Hepatocyte (in vitro differentiated cells): Measurements from ENCODE around the gene PCGF3.

ENCODE experiments used
- EZH2phosphoT487 ChIP-seq: fragments of 200-600 bp; sonication (generic); IDR thresholded peaks from one replicate; pipeline ENCODE4 v1.6.1; 2018; ENCODE audit warnings: antibody characterized with exemption, mild to moderate bottlenecking, low read depth, moderate library complexity; ENCODE audit not compliant: unreplicated experiment, severe bottlenecking
- TF ChIP-seq, protein P1 (sequence below): fragments of 200-600 bp; sonication (generic); IDR thresholded peaks from 2 replicates; pipeline ENCODE4 v1.5.1; 2016; ENCODE audit warnings: antibody characterized with exemption, mild to moderate bottlenecking; ENCODE audit not compliant: poor library complexity

DNA sequence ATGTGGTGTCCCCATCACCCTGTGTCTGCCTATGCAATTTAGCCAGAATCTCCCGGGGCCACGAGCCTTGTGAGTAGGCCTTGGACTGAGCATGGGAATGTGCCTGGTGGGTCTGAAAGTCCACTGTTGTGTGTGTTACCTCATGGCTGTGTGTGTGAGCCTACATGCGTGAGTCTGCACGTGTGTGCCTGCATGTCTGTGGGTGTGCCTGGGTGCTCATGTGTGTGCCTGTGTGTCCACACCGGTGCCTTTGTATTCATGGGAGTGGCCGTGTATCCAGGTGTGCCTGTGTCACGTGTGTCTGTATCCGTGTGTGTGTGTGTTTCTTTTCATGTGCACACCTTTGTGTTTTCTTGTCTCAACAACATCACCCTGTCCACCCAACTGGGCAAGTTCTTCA is 45.8 kb upstream of the PCGF3 start:
- TF ChIP-seq, protein P1, sequence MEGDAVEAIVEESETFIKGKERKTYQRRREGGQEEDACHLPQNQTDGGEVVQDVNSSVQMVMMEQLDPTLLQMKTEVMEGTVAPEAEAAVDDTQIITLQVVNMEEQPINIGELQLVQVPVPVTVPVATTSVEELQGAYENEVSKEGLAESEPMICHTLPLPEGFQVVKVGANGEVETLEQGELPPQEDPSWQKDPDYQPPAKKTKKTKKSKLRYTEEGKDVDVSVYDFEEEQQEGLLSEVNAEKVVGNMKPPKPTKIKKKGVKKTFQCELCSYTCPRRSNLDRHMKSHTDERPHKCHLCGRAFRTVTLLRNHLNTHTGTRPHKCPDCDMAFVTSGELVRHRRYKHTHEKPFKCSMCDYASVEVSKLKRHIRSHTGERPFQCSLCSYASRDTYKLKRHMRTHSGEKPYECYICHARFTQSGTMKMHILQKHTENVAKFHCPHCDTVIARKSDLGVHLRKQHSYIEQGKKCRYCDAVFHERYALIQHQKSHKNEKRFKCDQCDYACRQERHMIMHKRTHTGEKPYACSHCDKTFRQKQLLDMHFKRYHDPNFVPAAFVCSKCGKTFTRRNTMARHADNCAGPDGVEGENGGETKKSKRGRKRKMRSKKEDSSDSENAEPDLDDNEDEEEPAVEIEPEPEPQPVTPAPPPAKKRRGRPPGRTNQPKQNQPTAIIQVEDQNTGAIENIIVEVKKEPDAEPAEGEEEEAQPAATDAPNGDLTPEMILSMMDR, result no peak
- no peak for TF ChIP-seq EZH2phosphoT487
